GM10266 (cell line): Measurements from ENCODE around the gene PPM1E.

Experiments used
- DNase-seq: peaks from one replicate; pipeline ENCODE4 v3.0.0; 2012; ENCODE audit errors: extremely low spot score
- TF ChIP-seq, protein P1 (sequence below): IDR thresholded peaks from 2 replicates; pipeline ENCODE4 v1.5.1; 2012; ENCODE audit warnings: mild to moderate bottlenecking, low read depth; ENCODE audit not compliant: control insufficient read depth, insufficient read depth; ENCODE audit errors: missing control alignments

The PPM1E gene

GRCh38 chr17:58822148-58823050, 66.7 kb downstream of the PPM1E start:
- DNase-seq, result no peak
- TF ChIP-seq, protein P1, sequence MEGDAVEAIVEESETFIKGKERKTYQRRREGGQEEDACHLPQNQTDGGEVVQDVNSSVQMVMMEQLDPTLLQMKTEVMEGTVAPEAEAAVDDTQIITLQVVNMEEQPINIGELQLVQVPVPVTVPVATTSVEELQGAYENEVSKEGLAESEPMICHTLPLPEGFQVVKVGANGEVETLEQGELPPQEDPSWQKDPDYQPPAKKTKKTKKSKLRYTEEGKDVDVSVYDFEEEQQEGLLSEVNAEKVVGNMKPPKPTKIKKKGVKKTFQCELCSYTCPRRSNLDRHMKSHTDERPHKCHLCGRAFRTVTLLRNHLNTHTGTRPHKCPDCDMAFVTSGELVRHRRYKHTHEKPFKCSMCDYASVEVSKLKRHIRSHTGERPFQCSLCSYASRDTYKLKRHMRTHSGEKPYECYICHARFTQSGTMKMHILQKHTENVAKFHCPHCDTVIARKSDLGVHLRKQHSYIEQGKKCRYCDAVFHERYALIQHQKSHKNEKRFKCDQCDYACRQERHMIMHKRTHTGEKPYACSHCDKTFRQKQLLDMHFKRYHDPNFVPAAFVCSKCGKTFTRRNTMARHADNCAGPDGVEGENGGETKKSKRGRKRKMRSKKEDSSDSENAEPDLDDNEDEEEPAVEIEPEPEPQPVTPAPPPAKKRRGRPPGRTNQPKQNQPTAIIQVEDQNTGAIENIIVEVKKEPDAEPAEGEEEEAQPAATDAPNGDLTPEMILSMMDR, result no peak

- TF ChIP-seq, protein P1, result no peak
- DNase-seq, result no peak
Measured at GRCh38 chr17:58823051-58823525, 67.4 kb downstream of the PPM1E start.

DNA sequence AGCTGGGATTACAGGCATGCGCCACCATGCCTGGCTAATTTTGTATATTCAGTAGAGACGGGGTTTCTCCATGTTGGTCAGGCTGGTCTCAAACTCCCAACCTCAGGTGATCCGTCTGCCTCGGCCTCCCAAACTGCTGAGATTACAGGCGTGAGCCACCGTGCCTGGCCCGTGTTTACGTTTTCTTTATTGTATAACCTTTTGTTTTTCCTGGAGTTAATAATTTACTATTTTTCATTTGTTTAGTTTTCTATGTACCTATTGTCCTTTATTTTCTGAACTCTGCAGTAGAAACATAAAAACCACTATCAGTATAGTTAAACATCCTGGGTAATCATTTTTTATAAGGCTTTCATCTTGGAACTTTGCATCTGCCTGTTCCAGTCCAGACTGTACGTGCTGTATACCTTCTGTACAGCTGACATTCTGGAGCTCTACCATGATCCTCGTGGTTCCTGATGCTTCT, 73.6 kb downstream of the PPM1E start:
- no peak for DNase-seq
- TF ChIP-seq, protein P1, result no peak

DNA sequence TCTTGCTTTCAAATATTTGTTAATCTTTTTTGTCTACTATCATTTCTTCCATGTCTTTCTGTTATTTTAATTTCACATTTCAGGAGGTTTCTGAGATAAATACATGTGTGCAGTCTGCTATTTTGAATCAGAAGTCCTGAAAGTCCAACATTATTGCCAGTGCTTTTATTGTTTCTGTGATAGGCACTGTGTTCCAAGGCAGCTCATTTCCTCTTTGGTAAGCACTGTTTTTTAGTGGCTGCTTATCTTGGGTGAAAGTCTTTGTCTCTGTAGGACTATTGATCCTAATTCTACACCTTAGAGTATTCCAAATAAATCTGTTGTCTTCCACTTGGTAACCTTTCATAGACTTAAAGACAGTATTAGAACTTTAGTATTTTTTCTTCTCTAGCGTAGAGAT, 76.1 kb downstream of the PPM1E start:
- no peak for DNase-seq
- TF ChIP-seq, protein P1, result no peak

GRCh38 chr17:58832514-58832913, 76.9 kb downstream of the PPM1E start:
- DNase-seq, result no peak
- TF ChIP-seq, protein P1, result no peak

DNA sequence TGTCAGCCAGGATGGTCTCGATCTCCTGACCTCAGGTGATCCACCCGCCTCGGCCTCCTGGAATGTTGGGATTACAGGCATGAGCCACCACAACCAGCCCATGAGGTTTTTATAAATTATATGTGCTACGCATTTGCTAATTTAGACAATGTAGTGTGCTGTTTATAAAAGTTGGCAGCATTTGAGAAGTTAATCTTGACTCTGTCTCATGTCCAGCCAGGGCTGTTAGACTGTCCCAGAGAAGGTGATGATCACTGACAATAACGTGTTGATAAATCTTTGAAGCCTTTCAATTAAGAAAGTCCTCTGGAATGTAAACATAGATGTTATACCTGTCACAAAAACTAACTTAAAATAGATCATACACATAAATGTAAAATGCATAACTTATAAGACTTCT, 82.0 kb downstream of the PPM1E start:
- TF ChIP-seq, protein P1, result no peak
- DNase-seq, result no peak
